Stimulated activated CD8-positive, alpha-beta memory T cell treated with anti-CD3 and anti-CD28 coated beads, Interleukin-15, amount 100 ng/mL, for 48 hours (primary cell): ENCODE data around the gene SH2D7.

Experiments
- DNase-seq, 2 donors: peaks; one replicate each; pipeline ENCODE4 v3.0.0-alpha.2; 2020; ENCODE audit warnings: low read depth in 2 of 2

The SH2D7 gene

DNA sequence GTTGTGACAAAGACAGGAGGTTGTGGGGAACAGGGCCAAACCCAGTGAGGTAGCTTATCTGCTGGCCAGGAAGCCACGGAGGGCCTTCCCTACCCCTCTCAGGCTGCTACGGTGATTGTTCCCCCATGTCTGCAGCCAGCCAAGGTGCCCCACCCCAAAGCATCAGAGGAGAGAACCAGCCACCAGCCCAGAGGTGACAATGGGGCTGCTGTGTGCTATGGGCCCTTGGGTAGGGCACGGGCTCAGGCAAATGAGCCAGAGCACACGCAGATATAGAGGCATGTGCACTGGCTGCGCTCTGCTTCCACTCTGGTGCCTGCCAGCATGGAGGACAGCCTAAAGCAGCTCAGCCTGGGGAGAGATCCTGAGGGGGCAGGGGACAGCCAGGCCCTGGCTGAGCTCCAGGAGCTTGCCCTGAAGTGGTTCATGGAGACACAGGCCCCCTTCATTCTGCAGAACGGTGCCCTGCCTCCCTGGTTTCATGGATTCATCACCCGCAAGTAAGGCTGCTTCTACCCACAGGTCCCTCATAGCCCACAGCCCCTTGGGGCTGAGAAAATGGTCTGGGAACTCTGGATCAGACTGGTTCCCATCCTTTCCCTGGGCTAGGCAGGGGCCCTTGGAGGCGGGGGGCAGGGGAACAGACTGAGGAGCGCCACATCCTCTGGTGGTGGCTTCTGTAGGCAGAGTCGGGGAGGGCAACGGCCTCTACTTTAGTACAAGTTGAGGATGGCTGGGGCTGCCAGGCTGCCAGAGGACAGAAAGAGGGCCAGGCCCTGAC is at the start of gene SH2D7:
Gene SH2D7 (plus strand): TSS at position 301 of the 781 bp plus-strand sequence. CDS start 24 bp downstream, at position 325.
- DNase-seq, result no peak

DNA sequence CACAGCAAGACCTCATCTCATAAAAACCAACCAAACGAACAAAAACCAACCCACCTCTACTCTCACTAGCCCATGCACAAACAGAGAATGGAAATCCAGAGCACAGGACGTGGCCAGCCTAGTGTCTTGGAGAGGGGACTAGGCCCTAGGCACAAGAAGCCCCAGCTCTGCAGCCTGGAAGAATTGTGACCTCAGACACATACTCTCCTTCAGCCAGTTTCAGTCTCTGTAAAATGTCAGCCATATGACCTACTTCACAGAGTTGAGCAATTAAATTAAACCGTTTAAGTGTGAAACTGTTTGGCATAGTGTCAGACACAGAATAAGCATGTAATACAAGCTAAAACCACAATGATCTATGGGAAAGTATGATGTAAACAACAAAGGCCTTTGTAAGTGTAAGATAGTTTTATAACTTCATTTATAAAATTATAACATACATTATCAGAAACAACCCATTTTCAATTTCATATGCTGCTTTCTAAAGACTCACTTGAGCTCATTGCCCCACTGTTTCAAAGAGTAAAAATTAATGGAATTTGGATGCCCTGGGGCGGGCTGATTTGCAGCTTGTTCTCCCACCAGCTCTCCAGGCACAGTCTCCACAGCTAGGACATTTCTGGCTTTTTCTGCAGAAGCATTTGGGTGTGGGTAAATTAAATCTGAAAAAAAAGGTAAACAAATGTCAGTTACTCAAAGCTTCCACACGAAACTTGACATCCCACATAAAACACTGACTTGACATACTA is 47.8 kb upstream of the SH2D7 start:
- no peak for DNase-seq

DNA sequence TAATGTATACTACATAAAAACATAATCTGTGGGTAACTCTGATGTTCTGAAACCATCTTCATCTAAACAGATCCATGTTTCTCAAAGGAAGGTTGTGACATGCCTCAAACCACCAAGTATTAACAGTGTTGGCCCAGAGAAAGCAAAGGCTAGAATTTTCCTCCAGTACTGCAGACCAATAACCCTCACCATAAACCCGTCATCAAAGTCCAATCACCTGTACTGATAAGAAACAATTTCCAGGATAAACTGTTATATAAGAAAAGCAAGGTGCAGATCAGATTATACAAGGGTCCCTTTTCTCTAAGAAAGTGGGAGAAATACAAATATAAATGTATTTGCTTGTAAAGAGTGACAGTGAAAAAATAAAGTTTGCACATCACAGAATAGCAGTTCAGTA is 47.2 kb upstream of the SH2D7 start:
- no peak for DNase-seq

- no peak for DNase-seq
These were observed 45.5 kb upstream of the SH2D7 start for GRCh38 chr15:78046796-78047341.

- no peak for DNase-seq
These were observed 44.4 kb upstream of the SH2D7 start for GRCh38 chr15:78047761-78048627.

GRCh38 chr15:78048628-78048920 is 43.8 kb upstream of the SH2D7 start:
- no peak for DNase-seq

DNA sequence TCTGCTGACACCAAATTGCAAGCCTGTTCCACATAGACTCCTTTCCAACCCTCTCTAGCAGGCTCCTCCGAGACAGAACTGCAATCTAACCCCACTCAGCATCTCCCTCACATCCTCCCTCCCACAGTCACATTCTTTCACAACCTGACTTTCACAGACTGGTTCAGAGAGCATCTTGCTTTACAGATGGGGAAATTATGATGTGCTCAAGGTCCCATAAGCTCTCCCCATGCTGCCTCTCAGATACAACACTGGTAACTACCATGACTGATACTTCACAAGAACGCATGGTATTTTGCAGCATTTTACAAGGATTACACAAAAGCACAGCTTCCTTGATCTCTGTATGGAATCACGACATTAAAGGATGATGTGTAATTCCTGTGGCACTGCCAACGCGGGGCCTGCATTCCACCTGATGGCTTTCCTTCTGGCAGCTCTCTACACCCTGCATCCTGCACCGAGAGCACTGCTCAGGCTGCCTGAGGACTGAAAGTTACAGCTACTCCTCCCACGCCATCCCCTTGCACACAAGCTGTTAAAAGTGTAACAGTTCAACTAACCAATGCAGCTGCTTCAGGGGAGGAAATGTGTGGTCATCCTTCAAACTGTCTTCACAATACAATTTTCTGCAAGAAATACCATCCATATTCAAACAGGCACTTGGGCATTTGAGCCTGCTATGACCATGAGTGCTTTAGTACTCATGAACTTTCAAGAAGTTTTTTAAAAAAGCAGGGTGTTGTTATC is 42.5 kb upstream of the SH2D7 start:
- DNase-seq, result no peak

DNA sequence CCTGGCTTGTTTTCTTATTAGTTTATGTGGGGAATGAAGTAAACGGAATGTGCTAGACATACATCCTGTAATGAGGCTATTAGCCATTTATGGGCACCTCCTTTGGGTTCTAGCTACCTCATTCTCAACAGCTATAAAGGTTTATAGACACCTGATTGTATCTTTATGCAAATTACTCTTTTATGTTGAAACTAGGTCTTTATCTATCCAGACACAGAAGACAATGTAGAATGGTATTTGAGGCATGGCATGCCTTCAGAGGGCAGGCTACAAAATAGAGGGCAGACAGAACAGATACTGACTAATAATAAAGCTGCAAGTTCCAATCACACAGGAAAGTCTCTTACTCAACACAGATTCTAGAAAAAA is 41.9 kb upstream of the SH2D7 start:
- no peak for DNase-seq

GRCh38 chr15:78050826-78051225 is 41.5 kb upstream of the SH2D7 start:
- no peak for DNase-seq

DNA sequence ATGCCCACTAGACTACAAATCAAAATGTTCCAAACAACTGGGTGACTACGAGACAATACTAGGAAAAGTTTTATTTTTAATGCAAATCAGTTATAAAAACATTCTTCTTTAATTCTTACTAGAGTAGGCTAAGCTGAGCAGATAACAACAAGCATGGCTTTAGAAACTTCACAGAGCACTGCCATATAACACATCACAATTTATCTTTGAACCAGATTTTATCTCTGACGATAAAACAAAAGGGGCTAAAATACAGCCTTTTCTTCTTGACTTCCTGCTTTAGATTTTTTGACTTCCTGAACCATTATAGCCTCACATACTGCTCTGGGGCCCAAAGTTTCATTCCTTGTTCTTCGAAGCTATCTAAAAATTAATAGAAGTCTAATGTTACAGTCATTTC is 40.8 kb upstream of the SH2D7 start:
- no peak for DNase-seq

GRCh38 chr15:78052001-78052401 is 40.4 kb upstream of the SH2D7 start:
- DNase-seq, result no peak

- no peak for DNase-seq
These were observed 39.8 kb upstream of the SH2D7 start for GRCh38 chr15:78052545-78052944.

DNA sequence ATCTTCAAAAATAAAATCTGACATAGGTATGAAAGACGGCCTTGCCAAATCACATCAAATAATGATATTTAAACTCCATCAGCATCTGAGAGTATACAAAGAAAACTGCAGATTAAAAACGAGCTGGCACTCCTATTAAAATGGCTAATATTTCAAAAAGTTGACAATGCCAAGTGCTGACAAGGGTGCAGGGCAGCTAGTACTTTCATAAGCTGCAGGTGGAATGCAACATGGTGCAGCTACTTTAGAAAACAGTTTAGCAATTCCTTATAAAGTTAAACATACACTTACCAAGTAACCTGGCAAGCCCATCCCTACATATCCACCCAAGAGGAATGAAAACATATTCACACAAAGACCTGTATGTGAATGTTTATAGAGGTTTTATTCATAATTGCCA is 37.8 kb upstream of the SH2D7 start:
- no peak for DNase-seq

DNA sequence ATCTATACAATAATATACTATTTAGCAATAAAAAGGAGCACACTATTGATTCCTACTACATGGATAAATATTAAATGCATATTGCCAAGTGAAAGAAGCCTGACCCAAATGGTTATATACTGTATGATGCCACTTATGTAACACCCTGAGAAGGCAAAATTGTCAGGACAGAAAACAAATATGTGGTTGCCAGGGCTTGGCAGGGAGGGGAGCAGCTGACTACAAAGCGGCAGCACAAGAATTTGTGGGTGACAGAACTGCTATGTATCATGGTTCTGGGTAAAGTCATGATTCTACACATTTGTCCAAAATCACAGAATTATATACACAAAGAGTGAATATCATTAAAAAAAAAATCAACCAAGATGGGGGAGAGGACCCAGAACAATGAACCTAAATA is 37.4 kb upstream of the SH2D7 start:
- DNase-seq, result no peak

DNA sequence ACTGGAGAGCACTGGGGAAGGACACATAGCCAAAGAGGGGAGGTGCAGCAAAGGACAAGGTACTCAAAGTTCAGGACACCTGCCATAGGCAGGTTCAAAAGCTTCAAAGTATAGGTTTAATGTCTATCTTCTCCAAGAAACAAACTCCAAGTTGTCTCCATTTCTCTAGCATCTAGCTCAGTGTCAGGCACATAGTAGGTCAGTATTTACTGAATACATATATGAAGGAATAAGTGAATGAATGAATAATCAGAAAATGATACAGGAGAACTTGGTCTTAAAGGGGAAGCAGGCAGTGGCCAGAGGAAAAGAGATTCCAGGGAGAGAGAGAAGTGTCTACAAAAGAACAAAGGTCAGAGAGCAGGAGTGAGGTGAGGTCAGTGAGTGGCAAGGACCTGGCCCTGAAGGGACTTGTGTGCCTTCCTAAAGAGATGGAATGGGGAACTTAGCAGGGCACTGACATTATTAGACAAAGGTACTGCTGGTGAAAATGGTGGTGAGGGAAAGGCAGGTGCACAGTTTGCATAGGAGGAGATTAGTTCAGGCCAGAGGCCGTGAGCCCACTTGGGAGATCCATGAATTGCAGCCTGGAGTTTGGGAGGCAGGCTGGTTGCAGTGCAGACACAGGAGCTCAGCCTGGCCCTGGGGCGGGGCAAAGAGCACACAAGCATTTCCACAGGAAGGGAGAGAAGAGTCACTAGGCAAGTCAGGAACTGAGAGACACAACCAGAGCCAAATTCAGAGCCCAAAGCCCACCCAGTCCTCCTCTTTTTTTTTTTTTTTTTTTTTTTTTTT is 36.2 kb upstream of the SH2D7 start:
- DNase-seq, result no peak

GRCh38 chr15:78056714-78057269 is 35.6 kb upstream of the SH2D7 start:
- DNase-seq, result no peak

GRCh38 chr15:78057803-78058202 is 34.6 kb upstream of the SH2D7 start:
- no peak for DNase-seq

GRCh38 chr15:78058401-78058935 is 33.9 kb upstream of the SH2D7 start:
- DNase-seq, result no peak

DNA sequence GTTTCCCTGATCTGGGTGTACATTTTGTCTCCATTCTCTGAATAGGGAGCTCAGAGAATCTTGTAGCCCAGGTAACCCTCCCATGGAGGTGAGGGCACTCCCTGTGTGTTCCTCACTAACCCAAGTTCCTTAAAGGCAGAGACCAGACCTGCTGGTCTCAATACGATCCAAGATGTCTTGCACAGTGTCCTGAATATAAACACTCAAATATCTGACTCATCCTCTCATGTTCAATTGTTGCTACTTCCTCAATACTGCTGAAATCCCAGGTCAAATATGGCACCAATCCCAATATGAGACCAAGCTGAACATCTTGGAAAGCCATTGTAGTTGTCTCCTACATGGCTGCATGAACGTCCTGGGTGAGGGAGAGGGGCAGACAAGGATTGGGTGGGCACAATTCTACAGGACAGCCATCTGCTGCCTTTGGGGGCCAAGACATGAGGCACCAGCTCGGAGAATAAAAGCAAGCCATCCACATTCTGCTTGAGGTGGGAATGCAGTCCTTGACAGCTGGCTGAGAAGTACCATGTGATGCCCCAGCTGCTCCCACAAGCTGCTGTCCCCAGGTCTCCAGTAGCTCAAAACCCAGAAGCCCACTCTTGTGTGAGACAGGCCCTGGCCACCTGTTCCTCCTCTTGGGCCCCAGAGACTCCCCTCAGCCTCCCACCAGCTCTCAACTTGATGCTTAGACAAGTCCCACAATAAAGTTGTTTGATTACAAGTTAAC is 33.1 kb upstream of the SH2D7 start:
- no peak for DNase-seq
